GM04503 (cell line): ENCODE results near the gene WIPF2.
"Not testable (repeated sequence)": the region's sequence is repeated elsewhere in the genome, so short reads cannot be mapped to it uniquely, and the experiment has no call there.

ENCODE experiments used
- DNase-seq: peaks from one replicate; pipeline ENCODE4 v3.0.0-alpha.2; 2012; ENCODE audit warnings: low read depth

WIPF2 gene

DNA sequence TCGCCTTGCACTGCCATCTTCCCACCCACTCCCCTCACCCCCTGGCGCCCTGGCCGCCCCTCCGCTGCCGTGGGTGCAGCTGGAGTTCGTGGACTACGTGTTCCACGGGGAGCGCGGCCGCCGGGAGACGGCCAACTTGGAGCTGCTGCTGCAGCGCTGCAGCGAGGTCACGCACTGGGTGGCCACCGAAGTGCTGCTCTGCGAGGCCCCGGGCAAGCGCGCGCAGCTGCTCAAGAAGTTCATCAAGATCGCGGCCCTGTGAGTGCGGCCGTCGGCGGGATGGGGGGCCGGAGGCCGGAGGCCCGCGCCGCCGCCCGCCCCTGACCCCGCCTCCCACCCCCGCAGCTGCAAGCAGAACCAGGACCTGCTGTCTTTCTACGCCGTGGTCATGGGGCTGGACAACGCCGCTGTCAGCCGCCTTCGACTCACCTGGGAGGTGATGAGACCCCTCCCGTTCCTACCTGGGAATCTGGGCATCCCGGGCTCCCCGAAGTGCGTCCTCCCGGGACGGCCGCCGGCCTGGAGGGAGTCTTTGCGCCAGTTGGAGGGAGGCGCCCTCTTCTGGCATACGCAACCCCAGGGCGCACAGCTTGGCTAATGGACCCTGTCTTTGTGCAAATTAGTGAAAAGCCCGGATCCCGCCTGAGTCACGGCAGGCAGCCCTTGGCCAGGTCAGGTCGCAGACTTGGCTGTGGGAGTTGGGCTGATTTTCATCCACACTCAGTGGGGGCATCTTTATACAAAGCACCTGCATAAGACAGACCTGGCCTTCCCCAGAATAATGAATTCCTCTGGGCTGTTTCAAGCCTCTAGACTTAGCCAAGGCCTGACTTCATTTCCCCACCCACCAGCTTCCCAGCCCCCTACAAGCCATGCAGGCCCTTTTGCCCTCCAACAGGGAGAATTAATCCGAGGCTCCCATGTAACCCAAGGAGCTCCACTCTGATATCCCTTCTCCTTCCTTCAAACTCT is 27.6 kb upstream of the WIPF2 start:
- DNase-seq, result peak; percentile 33

DNA sequence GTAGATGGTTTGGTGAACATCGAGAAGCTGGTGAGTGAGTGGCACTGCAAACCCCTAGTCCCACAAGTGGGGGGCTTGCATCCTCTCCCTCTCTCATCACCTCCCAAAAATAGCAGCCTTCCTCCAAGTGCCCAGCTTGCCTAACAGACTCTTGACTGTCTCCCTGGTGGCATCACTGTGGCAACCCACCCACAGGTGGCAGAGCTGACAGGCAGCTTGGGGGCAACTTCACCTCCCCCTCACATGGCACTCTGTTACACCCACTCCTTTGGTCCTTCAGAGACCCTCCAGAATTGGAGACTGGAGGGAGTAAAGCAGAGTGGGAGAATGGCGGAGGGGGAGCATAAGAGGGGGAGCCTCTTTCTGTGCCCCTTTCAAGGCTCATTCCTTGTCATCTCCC is 26.1 kb upstream of the WIPF2 start:
- DNase-seq, result no peak

DNA sequence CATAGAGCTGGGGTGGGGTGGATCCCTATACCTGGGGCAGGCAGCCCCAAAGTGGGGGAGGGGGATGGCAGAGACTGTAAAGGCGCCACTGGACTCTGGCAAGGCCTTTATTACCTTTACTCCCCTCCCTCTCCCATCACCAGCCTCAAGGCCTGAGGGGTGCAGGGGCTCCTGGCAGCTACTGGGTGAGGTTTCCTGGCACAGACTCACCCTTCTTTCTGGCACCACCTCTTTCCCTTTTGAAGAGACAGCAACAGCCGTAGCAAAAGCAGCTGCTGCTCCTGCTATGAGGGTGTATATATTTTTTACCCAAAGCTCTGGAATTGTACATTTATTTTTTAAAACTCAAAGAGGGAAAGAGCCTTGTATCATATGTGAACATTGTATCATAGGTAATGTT is 24.3 kb upstream of the WIPF2 start:
- no peak for DNase-seq

DNA sequence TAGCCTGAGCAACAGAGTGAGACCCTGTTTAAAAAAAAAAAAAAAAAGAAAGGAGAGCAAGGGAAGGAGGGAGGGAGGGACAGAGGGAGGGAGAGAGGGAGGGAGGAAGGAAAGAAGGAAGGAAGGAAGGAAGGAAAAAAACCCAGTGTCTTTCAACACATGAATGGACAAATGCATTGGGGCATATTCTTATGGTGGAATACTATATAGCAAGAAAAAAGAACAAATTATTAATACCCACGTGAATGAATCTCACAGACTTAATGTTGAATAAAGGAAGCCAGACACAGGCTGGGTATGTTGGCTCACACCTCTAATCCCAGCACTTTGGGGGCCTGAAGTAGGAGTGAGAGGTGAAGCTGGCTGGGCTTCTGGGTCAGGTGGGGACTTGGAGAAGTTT is 21.6 kb upstream of the WIPF2 start:
- DNase-seq, result no peak

DNA sequence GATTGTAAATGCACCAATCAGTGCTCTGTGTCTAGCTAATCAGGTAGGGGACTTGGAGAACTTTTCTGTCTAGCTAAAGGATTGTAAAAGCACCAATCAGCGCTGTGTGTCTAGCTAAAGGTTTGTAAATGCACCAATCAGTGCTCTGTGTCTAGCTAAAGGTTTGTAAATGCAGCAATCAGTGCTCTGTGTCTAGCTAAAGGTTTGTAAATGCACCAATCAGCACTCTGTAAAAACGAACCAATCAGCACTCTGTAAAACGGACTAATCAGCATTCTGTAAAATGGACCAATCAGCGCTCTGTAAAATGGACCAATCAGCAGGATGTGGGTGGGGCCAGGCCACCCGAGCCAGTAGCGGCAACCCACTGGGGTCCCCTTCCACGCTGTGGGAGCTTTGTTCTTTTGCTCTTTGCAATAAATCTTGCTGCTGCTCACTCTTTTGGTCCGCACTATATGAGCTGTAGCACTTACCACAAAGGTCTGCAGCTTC is 21.1 kb upstream of the WIPF2 start:
- DNase-seq, result not testable (repeated sequence)

DNA sequence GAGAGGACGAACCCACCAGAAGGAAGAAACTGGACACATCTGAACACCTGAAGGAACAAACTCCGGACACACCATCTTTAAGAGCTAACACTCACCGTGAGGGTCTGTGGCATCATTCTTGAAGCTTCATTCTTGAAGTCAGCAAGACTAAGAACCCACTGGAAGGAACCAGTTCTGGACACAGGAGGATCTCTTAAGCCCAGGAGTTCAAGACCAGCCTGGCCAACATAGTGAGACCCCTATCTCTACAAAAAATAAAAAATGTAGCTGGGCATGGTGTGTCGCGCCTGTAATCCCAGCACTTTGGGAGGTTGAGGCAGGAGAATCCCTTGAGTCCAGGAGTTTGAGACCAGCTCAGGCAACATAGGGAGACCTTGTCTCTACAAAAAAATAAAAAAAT is 20.5 kb upstream of the WIPF2 start:
- no peak for DNase-seq

DNA sequence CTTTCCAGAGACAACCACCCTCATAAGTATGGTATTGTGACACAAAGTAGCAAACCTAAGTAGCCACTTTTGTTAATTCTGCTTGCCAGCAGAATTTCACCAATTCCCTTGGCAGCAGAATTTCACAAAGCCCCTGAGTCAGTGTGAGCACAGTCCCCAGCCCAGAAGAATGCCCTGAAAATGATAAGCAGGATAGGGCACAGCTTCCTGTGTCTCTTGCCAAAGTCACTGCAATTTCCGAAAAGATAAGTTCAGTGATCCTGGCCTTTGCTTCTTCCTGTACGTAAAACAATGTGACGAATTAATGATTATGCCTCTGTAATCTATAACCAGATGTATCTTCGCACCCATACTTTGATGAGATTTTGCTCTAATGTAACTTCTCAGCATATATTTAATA is 16.0 kb upstream of the WIPF2 start:
- DNase-seq, result no peak

DNA sequence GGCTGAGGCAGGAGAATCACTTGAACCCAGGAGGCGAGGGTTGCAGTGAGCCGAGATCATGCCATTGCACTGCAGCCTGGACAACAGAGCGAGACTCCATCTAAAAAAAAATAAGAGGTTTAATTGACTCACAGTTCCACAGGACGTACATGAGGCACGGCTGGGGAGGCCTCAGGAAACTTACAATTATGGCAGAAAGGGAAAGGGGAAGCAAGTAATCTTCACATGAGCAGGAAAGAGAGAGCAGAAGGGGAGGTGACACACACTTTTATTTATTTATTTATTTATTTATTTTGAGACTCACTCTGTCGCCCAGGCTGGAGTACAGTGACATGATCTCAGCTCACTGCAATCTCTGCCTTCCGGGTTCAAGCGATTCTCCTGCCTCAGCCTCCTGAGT is 12.9 kb upstream of the WIPF2 start:
- DNase-seq, result not testable (repeated sequence)

DNA sequence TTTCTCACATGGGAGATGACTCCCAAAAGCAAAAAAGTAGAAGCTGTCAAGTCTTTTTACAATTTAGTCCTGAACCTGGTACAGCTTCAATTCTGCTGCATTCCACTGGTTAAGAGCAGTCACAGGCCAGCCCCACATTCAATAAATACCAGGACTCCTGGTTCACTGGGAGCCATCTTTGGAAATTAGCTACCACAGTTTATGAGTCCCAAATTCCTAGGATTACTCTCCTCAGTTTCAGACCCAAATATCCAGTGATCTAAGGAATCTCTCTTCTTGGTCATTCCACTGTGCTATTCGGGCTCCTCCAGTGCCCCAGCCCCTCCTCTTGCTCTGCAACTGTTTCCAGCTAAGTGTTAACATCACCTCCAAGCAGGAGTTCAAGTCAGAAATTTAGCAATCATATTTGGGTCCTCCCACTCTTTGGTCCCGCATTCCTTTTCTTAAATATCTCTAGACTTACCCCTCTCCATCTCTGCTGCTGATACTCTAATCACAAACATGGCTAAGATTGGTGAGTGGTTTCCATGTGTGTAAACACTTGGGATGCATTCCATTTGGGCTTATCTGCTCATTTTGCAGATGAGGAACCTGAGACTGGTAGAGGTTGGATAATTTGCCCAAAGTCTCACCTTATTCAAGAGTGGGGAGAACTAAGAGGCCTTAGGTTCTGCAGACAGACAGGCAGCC is 9.6 kb upstream of the WIPF2 start:
- peak; percentile 88 for DNase-seq

DNA sequence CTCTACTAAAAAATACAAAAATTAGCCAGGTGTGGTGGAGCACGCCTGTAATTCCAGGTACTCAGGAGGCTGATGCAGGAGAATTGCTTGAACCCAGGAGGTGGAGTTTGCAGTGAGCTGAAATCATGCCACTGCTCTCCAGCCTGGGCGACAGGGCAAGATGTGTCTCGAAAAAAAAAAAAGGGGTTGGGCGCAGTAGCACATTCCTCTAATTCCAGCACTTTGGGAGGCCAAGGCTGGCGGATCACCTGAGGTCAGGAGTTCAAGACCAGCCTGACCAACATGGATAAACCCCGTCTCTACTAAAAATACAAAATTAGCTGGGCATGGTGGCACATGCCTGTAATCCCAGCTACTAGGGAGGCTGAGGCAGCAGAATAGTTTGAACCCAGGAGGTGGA is 5.2 kb upstream of the WIPF2 start:
- not testable (repeated sequence) for DNase-seq

DNA sequence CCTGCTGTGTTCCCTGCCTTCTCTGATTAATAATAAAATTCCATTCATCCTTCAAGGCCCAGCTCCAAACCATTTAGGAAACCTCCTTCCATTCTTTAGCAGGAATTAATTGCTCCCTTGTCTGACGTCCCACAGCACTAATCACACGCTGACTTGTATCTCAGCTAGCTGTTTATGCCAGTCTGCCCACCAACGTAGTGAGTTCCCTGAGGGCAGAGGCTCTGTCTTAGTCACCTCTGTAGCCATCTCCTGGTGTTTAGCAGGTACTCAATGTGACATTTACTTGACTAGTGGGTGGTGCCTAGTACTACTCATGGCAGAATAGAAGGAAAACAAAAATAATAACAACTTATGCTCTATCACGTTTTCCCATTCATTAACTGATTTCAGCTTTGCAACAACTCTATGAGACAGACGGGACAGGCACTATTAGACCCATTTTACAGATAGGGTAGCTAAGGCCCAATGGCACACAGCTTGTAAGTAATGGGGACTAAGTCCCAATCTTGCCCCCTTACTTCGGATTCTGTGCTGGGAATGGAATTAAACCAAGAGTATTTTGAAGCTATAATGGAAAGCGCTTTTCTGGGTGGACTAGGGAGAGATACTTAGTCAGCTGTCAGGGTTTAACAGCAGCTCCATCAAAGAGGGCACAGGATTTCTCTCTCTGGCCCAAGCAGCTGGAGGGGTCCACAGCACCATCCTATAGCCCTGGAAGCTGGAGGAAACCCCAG is 931 bp upstream of the WIPF2 start:
- no peak for DNase-seq

DNA sequence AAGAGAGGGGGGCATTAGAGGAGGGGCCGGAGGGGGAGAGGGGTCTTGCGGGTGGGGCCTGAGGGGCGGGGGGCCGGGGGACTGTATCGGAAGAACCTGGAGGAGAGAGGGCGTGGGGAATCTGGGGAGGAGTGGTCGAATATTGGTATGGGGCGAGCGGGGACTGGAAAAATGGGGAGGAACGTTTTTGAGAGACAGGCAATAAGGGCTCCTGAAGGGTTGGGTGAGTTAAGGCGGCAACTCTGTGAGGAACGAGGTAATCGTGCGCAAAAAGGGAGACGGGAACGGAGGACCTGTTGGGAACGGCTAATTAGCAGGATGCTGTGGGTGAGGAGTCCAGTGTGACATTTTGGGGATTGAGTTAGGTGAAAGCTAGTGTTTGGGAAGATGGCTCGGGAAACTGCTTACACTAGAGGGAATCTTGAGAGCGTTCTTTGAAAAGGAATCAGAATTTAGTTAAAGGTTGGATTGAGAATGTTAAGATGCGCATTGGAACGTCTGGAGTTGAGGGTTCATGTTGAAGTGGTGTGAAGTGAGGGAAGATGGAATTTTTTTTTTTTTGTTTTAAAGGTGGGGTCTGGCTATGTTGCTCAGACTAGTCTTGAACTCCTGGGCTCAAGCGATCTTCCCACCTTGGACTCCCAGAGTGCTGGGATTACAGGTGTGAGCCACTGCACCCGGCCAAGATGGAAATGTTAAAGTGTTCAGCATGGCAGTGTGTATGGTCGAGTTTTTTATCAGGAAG is 662 bp downstream of the WIPF2 start:
- DNase-seq, result no peak

DNA sequence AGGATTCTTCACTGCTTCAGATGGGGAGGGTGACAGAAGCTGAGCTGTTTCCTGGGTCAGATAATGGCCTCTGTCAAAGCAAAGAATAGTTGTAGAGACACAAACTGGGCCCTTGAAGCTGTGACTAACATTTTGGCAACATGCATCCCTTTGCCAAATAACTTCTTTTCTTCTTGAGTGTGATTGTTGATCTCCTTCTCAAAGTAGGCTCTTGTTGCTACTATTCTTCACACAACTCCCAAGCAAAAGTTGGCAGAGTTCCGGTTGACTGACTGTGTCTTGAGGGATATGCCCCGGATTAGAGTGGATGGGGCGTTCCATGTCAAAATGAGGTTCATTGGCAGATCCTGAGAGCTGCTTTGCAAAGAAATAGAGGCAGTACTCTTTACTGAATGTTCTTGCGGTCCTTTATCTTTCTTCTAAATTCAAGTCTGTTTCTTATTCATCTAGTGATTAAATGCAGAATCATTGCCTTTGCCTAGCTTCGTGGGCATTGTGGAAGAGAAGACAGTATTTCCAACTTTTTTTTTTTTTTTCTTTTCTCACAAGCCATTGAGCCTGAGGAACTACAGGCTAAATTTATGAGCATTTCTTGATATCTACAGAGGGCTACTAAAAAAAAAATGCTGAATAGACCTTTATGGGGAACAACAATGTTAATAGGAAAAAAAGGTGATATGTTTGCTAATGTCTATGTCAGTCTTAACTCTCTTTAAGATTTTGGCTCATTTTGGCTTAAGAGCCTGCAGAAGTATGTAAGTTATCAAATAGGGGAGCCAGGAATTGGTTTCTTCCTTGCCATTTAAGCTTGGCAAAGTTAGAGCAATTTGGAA is 5.8 kb downstream of the WIPF2 start:
- DNase-seq, result no peak

DNA sequence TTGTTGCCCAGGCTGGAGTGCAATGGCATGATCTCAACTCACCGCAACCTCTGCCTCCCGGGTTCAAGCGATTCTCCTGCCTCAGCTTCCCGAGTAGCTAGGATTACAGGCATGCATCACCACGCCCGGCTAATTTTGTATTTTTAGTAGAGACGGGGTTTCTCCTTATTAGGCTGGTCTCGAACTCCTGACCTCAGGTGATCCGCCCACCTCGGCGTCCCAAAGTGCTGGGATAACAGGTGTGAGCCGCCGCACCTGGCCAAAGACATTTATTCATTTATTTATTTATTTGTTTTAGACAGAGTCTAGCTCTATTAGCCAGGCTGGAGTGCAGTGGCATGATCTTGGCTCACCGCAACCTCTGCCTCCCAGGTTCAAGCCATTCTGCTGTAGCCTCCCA is 10.0 kb downstream of the WIPF2 start:
- DNase-seq, result not testable (repeated sequence)

DNA sequence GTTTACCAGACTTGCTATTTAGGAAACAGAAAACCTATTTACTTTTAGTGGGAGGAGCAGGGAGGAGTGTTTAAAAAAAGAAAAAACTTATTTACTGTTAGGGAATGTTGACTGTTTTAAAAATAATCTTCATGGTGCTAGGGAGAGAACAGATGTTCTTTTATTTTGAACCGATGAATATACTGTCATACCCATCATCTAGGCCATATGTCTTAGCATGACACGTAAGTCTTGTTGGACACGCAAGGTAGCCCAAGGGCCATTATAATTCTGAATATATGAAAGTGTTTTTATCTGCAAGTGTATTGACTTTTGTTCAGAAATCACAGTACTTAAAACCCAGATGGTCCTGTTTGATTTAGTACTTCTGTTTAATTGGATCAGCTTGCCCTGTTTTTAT is 11.6 kb downstream of the WIPF2 start:
- DNase-seq, result no peak

DNA sequence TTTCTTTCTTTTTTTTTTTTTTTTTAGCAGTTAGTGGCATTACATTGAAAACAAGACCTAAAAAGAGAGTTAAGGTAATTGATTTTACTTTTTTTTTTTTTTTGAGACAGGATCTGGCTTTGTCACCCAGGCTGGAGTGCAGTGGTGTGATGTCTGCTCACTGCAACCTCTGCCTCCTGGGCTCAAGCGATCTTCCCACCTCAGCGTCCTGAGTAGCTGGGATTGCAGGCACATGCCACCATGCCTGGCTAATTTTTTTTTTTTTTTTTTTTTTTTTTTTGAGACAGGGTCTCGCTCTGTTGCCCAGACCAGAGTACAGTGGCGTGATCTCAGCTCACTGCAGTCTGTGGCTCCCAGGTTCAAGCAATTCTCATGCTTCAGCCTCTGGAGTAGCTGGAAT is 12.8 kb downstream of the WIPF2 start:
- DNase-seq, result not testable (repeated sequence)

DNA sequence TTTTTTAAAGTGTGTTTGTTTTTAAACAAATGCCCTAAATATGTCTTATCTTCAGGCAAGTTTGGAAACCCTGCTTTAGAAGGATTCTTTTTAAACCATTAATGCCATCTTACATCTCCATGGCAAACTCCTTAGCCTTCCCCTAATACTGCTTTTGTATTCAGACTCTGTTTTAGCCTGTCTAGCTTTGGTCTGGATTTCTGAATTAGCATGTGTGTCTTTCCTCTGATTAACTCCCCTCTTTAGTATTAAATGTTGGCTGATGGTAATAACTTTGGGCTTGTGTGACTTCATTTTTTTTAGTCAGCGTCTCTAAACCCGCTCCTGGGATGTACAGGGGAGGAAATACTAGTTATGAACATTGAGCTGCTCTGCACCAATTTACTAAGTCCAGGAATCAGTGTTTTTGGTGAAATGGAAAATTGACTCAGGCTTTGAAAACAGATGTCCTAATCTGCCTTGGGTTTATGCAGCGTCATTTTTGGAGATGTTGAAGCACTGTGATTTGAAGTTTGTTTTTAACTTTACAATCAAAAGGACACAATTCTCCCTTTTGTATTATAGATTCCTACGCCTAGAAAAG is 22.2 kb downstream of the WIPF2 start:
- DNase-seq, result no peak

DNA sequence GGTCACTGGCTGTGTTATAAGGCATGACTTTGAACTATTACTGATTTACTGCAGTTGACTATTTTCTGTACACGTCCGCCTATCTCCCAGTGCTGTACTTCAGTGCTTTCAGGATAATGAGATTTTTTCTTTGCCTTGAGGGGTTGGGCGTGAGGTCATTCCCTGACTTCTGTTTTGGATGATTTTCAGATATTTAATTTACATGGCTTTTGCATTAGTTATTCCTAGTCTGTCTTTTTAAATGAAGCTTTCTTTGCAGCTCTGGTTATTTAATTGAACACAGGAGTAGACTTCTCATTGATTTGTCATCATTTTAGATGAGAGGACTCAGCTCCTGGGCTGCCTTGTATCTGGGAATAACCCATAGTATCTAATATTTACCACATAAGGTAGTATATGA is 23.7 kb downstream of the WIPF2 start:
- DNase-seq, result no peak

DNA sequence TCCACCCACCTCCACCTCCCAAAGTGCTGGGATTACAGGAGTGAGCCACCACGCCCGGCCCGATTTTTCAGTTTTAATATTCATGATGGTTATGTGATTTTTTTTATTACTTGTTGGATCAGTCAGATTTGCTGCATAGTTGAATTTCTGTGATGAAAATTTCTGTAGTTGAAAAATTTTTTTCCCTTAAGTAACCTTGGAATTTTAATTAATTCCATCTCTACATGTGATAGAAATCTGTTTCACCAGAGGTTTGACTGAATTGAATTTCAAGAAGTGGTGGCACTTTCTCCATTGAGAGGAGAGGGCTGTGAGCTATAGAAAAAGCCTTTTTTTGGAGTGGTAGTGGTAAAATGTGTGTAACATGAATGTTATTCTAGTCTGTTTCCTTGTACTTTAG is 24.7 kb downstream of the WIPF2 start:
- no peak for DNase-seq

DNA sequence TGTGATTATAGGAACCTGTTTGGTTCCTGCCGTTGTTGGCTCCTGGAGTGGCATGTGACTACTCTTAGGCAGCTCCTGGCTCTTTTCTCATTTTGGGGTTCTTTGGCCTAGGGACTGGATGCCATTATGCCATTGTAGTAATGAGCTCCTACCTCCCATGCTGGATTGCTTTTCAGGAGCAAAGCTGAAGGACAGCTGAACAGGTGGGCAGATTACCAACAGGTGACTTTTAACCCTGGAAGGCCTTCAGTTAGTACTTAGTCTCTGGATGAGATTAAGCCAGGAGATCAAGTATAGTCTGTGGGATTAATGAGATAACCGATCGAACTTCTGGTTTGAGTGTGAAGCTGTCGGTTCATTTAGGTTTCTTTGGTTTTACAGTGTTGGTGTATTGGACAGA is 25.2 kb downstream of the WIPF2 start:
- DNase-seq, result no peak
